Adrenal gland (tissue), 12 donors: ENCODE data around the gene CAMK1. TPM values are rescaled to one million over a fixed set of nuclear protein-coding genes. Genes with fewer than 3 reads are reported as not detected.

Experiments
- DNase-seq, 7 donors: peaks; one replicate each; pipeline ENCODE4 v3.0.0-alpha.2; 2019 to 2020
- H3K27ac ChIP-seq, 5 donors: fragments of 200-600 bp; sonication (generic) in 4 of 5; 1 replicate in 3 of 5; 2 replicates in 2 of 5; pipeline versions ENCODE4 v1.5.1 to v1.8.0; 2016 to 2020; ENCODE audit warnings: mild to moderate bottlenecking in 1 of 5
- H3K27me3 ChIP-seq: fragments of 200-600 bp; 2 replicates; pipeline ENCODE4 v1.8.0; 2021
- H3K36me3 ChIP-seq, 2 donors: fragments of 200-600 bp; replicated peaks in 1 of 2; 1 replicate in 1 of 2; 2 replicates in 1 of 2; pipeline versions ENCODE4 v1.5.1 to v1.8.0; 2018 to 2022
- H3K4me1 ChIP-seq, 2 donors: fragments of 200-600 bp; replicated peaks in 1 of 2; 1 replicate in 1 of 2; 2 replicates in 1 of 2; pipeline versions ENCODE4 v1.5.1 to v1.8.0; 2018 to 2021
- H3K4me3 ChIP-seq, 4 donors: fragments of 200-600 bp; sonication (generic) in 3 of 4; one replicate each; pipeline ENCODE4 v1.5.1; 2016 to 2018
- H3K9me3 ChIP-seq, 3 donors: fragments of 200-600 bp; sonication (generic) in 1 of 3; replicated peaks in 1 of 3; 1 replicate in 2 of 3; 2 replicates in 1 of 3; pipeline versions ENCODE4 v1.5.1 to v1.8.0; 2016 to 2021
- POLR2A ChIP-seq, 2 donors: fragments of 450-650 bp; IDR thresholded peaks; one replicate each; pipeline ENCODE4 v1.6.1; 2017; ENCODE audit warnings: antibody characterized with exemption in 2 of 2, mild to moderate bottlenecking in 2 of 2, moderate library complexity in 1 of 2
- WGBS, 4 donors: extraction: QIAGEN DNeasy Blood & Tissue Kit in 2 of 4; methylation state at CpG; one replicate each; pipeline versions ENCODE4 v1.1.5 to v1.1.7; 2013 to 2017; 5-methylcytosine and 5-hydroxymethylcytosine counted together
- intact Hi-C, 2 donors: fragments of 100-400 bp; cut with DNase I; formaldehyde crosslinking; loops; one replicate each; pipeline versions ENCODE4 v1.14.1 to v1.15.0; 2022 to 2023
- polyA plus RNA-seq, 3 donors: library from polyadenylated mRNA; stranded (reverse); fragments of 200-250 nt in 2 of 3; fragments of 350-450 nt in 1 of 3; fragmentation: Illumina TruSeq in 1 of 3; extraction: RNeasy Lipid Tissue Mini Kit (QIAGEN cat#74804) in 1 of 3; gene quantifications; one replicate each; pipeline ENCODE4 v1.2.3, GENCODE V29; 2013 to 2014
- total RNA-seq, 9 donors: library from RNA; depleted of rRNA in 4 of 9; stranded (reverse); fragments of >200 nt in 4 of 9; fragments of 120-200 nt in 1 of 9; fragmentation: NEBNext Ultra II Directional in 1 of 9; extraction: Animal tissue kit (Norgen Biotek cat#: 25700) in 1 of 9; gene quantifications; one replicate each; pipeline versions ENCODE4 v1.1.0 to v1.2.4, GENCODE V29; 2013 to 2023
- TF ChIP-seq, protein P1 (sequence below), 6 experiments: fragments of 450-650 bp in 4 of 6; fragments of 200-600 bp in 2 of 6; sonication (generic) in 1 of 6; IDR thresholded peaks; 1 replicate in 5 of 6; 2 replicates in 1 of 6; pipeline versions ENCODE4 v1.5.1 to v1.8.0; 2016 to 2021; ENCODE audit warnings: antibody characterized with exemption in 6 of 6, mild to moderate bottlenecking in 2 of 6, moderate library complexity in 1 of 6
- donor health status: healthy with polysubstance abuse.
- donor health status: Bipolar disorder and iron deficiency.
- donor health status: DM: yes; HTN: yes; CAD: no.
- donor health status: DM: no; HTN: no; CAD: no.
- donor health status: DM: no; HTN: no; CAD: no.
- donor health status: DM: yes; HTN: yes; CAD: no.

CAMK1 gene
- total and polyA plus RNA-seq, 12 donors: 12.7 to 281 (median 176) TPM

DNA sequence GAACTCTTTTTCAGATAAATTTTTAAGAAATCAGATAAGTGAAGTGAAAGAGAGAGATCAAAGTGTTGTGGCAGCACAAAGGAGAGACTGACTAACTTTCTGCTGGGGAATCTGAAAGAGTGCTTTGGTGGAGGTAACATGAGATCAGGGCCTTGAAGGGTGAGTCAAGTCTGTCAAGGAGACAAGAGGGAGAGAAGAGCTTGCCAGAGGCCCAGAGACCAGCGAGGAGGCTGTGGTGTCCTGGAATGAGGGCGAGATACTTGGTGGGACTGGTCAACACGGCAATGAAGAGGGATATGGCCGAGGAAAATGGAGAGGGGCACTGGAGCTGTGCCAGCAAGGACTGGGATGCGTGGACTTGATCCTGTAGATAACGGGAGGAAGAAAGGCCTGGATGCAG is 18.0 kb upstream of the CAMK1 start:
- H3K27ac ChIP-seq: peak overlapping the region; percentile 24 to 77 (median 66)

DNA sequence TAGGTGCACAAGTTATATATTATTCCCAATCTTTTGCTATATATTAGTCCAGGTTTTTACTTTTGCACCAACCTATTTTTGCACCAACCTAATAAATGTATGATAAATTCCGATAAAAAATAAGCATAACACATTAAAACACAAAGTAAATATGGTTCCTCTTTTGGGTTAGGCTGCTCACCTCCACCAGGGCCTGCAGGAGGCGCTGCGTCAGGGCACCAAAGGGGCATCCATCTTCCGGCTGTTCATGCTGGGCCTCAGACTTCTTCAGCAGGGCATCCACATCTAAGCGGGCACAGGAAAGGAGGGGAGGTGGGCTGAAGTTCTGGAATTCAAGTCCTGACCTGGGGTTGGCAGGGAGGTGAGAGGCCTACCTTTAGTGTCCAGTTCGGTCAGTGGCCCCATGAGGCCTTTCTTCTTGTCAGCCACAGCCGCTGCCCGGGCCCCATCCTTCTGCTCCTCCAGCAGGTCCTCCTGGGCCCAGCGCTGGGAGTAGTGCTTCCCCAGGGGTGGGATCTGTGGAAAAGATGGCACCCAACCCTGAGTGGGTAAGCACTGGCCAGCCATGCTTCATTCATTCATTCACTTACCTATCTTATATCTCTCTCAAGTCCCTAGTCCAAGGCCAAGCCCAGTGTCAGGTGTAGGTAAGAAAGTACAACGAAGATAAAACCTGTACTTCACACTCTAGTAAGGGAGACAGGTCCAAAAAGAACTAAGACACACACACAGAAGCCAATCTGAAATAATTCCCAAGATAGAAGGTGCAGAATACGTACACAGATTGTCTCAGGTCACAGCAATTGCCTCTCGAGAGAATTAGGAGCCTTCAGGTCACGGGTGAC is 17.3 kb upstream of the CAMK1 start:
- peaks cover 0 to 56% of the 10 kb centered on the region in 2 donors for H3K36me3 ChIP-seq
- H3K9me3 ChIP-seq: no peaks in the 10 kb centered on the region
- peak overlapping the region; percentile 24 to 77 (median 66) for H3K27ac ChIP-seq
- H3K4me1 ChIP-seq: peaks cover 51 to 65% of the 10 kb centered on the region in 2 donors
- DNase-seq: no peak
- TF ChIP-seq, protein P1, sequence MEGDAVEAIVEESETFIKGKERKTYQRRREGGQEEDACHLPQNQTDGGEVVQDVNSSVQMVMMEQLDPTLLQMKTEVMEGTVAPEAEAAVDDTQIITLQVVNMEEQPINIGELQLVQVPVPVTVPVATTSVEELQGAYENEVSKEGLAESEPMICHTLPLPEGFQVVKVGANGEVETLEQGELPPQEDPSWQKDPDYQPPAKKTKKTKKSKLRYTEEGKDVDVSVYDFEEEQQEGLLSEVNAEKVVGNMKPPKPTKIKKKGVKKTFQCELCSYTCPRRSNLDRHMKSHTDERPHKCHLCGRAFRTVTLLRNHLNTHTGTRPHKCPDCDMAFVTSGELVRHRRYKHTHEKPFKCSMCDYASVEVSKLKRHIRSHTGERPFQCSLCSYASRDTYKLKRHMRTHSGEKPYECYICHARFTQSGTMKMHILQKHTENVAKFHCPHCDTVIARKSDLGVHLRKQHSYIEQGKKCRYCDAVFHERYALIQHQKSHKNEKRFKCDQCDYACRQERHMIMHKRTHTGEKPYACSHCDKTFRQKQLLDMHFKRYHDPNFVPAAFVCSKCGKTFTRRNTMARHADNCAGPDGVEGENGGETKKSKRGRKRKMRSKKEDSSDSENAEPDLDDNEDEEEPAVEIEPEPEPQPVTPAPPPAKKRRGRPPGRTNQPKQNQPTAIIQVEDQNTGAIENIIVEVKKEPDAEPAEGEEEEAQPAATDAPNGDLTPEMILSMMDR (IDR thresholded peaks at IDR 0.05): peak in 1 of 6 experiments; percentile 23
- TF ChIP-seq POLR2A (IDR thresholded peaks at IDR 0.05): no peak
- no peaks in the 10 kb centered on the region for H3K27me3 ChIP-seq
- intact Hi-C loops: no loop called here
- 70 to 73% (median 71%) methylated on average over 13 of the region's 13 CpGs for WGBS, 4 donors
- H3K4me3 ChIP-seq: no peak overlapping the region

More for the DNA sequence above, 18.0 kb upstream of the CAMK1 start:
- peak in 6 of 7 donors; percentile 54 to 77 (median 72) for DNase-seq
- 46 to 53% (median 49%) methylated on average over 6 of the region's 6 CpGs for WGBS, 4 donors
- Histone ChIP-seq H3K4me3 (no peak overlapping the region), H3K4me1 (peaks cover 46 to 58% of the 10 kb centered on the region in 2 donors), H3K36me3 (peaks cover 0 to 51% of the 10 kb centered on the region in 2 donors), H3K9me3 (no peaks in the 10 kb centered on the region), H3K27me3 (no peaks in the 10 kb centered on the region)
- intact Hi-C loops: no loop called here
- TF ChIP-seq, protein P1 (IDR thresholded peaks at IDR 0.05): no peak
- peak in 1 of 2 donors; percentile 81 for TF ChIP-seq POLR2A (IDR thresholded peaks at IDR 0.05)

GRCh38 chr3:9786209-9786739 is 16.5 kb upstream of the CAMK1 start:
- peaks cover 52 to 65% of the 10 kb centered on the region in 2 donors for H3K4me1 ChIP-seq
- no peak overlapping the region for H3K4me3 ChIP-seq
- no peaks in the 10 kb centered on the region for H3K27me3 ChIP-seq
- peaks cover 0 to 60% of the 10 kb centered on the region in 2 donors for H3K36me3 ChIP-seq
- DNase-seq: no peak
- peak overlapping the region in 4 of 5 donors; percentile 57 to 77 (median 70) for H3K27ac ChIP-seq
- WGBS, 4 donors: 53 to 86% (median 66%) methylated on average over 7 of the region's 7 CpGs
- H3K9me3 ChIP-seq: no peaks in the 10 kb centered on the region
- no peak for TF ChIP-seq POLR2A (IDR thresholded peaks at IDR 0.05)
- TF ChIP-seq, protein P1 (IDR thresholded peaks at IDR 0.05): no peak
- intact Hi-C loops: no loop called here

- H3K36me3 ChIP-seq: peaks cover 0 to 60% of the 10 kb centered on the region in 2 donors
- WGBS, 4 donors: 40 to 48% (median 44%) methylated on average over 7 of the region's 7 CpGs
- intact Hi-C loops: no loop called here
Measured at GRCh38 chr3:9785602-9786001, 15.9 kb upstream of the CAMK1 start.

More at GRCh38 chr3:9785602-9786001, 15.9 kb upstream of the CAMK1 start:
- H3K4me3 ChIP-seq: no peak overlapping the region
- H3K27me3 ChIP-seq: no peaks in the 10 kb centered on the region
- H3K4me1 ChIP-seq: peaks cover 57 to 65% of the 10 kb centered on the region in 2 donors
- no peaks in the 10 kb centered on the region for H3K9me3 ChIP-seq
- TF ChIP-seq POLR2A (IDR thresholded peaks at IDR 0.05): peak in 1 of 2 donors; percentile 49
- TF ChIP-seq, protein P1 (IDR thresholded peaks at IDR 0.05): no peak
- DNase-seq: peak in 6 of 7 donors; percentile 76 to 86 (median 81)
- peak overlapping the region in 3 of 5 donors; percentile 67 to 77 (median 73) for H3K27ac ChIP-seq
